ENCODE measurements around the gene SLC47A2. TPM values are rescaled to one million over a fixed set of nuclear protein-coding genes. Genes with fewer than 3 reads are reported as not detected.

SLC47A2 gene
- total and polyA plus RNA-seq, 5 donors from 2014 or later, result not detected

DNA sequence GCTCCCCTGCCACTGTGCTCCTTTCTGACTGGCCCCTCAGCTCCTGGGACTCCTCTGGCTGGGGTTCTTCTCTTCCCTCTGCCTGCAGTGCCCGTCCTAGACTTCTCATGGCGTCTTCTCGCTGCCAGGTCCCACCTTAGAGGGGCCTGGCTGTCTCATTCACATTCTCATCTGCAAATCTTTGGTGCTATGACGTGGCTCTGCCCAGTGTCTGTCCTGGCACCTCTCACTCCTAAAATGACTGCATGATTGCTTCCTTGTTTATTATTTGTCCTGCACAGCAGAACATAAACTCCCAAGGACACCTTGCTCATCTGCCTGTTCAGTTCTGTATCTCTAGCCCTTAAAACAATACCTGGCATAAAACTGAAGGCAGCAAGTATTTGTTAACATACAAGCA lies 86.3 kb downstream of the SLC47A2 start:
- H3K4me3 Mint-ChIP-seq, result no peak overlapping the region

DNA sequence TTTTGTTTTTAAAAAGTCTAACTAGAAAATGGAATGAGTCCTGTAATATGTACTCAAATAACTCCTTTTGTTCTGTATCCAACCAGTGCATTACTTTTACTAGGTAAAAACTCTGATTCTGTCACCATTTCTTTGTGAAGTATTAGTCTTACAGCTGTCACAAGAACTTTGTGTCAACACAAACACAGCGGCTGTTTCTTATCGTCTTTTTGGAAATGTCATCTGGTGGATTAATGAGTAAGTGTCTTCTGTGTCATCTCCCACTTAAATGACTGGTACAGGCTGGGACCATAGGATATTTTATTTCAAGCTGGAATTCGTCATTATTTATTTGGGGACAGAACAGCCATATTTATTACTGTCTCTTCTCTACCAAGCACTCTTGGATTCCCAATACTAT lies 86.9 kb downstream of the SLC47A2 start:
- Histone ChIP-seq H3K4me3 (ENCODE audit: low read depth, low read length) (no peak overlapping the region), H3K36me3 (ENCODE audit: control insufficient read depth, insufficient read depth, low read length) (no peaks in the 10 kb centered on the region), H3K27ac (ENCODE audit: insufficient read depth, low read length, poor library complexity, severe bottlenecking) (no peak overlapping the region), H3K4me1 (ENCODE audit: control insufficient read depth, insufficient read depth, low read length, poor library complexity, severe bottlenecking) (no peaks in the 10 kb centered on the region), H3K9me3 (ENCODE audit: control insufficient read depth in 2 of 2, low read length in 2 of 2) (no peaks in the 10 kb centered on the region), H3K27me3 (ENCODE audit: control insufficient read depth, insufficient read depth, low read length) (no peaks in the 10 kb centered on the region)
- H3K4me1 Mint-ChIP-seq, result peaks cover 0 to 4% (median 0%) of the 10 kb centered on the region in 4 donors
- no peaks in the 10 kb centered on the region for H3K36me3 Mint-ChIP-seq
- DNase-seq (no peak), ATAC-seq (ENCODE audit: low read depth in 2 of 2) (no peak)
- peaks cover 0 to 1% (median 0%) of the 10 kb centered on the region in 7 donors for H3K9me3 Mint-ChIP-seq
- no peak overlapping the region for H3K4me3 Mint-ChIP-seq
- no peak overlapping the region for H3K27ac Mint-ChIP-seq
- H3K27me3 Mint-ChIP-seq, result peaks cover 35% of the 10 kb centered on the region

More for the DNA sequence above, 86.3 kb downstream of the SLC47A2 start:
- Mint-ChIP-seq H3K4me1 (peaks cover 0 to 4% (median 0%) of the 10 kb centered on the region in 4 donors), H3K27me3 (peaks cover 31% of the 10 kb centered on the region), H3K27ac (no peak overlapping the region), H3K9me3 (no peaks in the 10 kb centered on the region), H3K36me3 (no peaks in the 10 kb centered on the region)
- Histone ChIP-seq H3K4me3 (ENCODE audit: low read depth, low read length) (no peak overlapping the region), H3K27ac (ENCODE audit: insufficient read depth, low read length, poor library complexity, severe bottlenecking) (no peak overlapping the region), H3K36me3 (ENCODE audit: control insufficient read depth, insufficient read depth, low read length) (no peaks in the 10 kb centered on the region), H3K9me3 (ENCODE audit: control insufficient read depth in 2 of 2, low read length in 2 of 2) (no peaks in the 10 kb centered on the region), H3K4me1 (ENCODE audit: control insufficient read depth, insufficient read depth, low read length, poor library complexity, severe bottlenecking) (no peaks in the 10 kb centered on the region), H3K27me3 (ENCODE audit: control insufficient read depth, insufficient read depth, low read length) (no peaks in the 10 kb centered on the region)
- no peak for DNase-seq
- ATAC-seq (ENCODE audit: low read depth in 2 of 2), result no peak

Other genes with a start within 250 kb of the SLC47A2 start
- gene SLC47A1, start 182.7 kb downstream of the SLC47A2 start, total RNA-seq, result not detected
- 1 to 10 TPM in 1 of 4 donors, not detected in 3; 1.0 TPM for gene SLC47A1, start 182.7 kb downstream of the SLC47A2 start, polyA plus RNA-seq
- gene ALDH3A2, start 67.8 kb downstream of the SLC47A2 start, total RNA-seq, result 34.7 TPM
- 10 to 100 TPM; 31.7 to 45.9 (median 40.0) TPM for gene ALDH3A2, start 67.8 kb downstream of the SLC47A2 start, polyA plus RNA-seq
- not detected for gene ALDH3A1, start 31.7 kb upstream of the SLC47A2 start, total RNA-seq
- under 1 TPM in 1 of 4 donors, not detected in 3; 0.14 TPM for gene ALDH3A1, start 31.7 kb upstream of the SLC47A2 start, polyA plus RNA-seq
- gene ULK2, start 151.4 kb upstream of the SLC47A2 start, total RNA-seq, result 12.0 TPM
- gene ULK2, start 151.4 kb upstream of the SLC47A2 start, polyA plus RNA-seq, result 1 to 10 TPM; 2.9 to 5.6 (median 4.2) TPM

Measured in CD4-positive, CD25-positive, alpha-beta regulatory T cell (primary cell).